Measurements from ENCODE around the gene BICDL2.

The BICDL2 gene

GRCh38 chr16:3051009-3051408 lies 14.3 kb upstream of the BICDL2 start (continued):
- TF ChIP-seq ZSCAN4 (tag by site-specific recombination; IDR thresholded peaks at IDR 0.05) (peak; percentile 89), YY1 (tag by site-specific recombination; IDR thresholded peaks at IDR 0.05) (no peak), ZNF157 (tag by site-specific recombination; IDR thresholded peaks at IDR 0.05) (0 out of 2 replicates have a peak, but pooled peaks have one; percentile 15), ZNF658 (tag by site-specific recombination; IDR thresholded peaks at IDR 0.05) (no peak), BCL6B (tag by site-specific recombination; IDR thresholded peaks at IDR 0.05) (no peak), EGR2 (tag by site-specific recombination; IDR thresholded peaks at IDR 0.05; ENCODE audit: low read depth) (peak; percentile 87), KLF9 (tag by site-specific recombination; IDR thresholded peaks at IDR 0.05; ENCODE audit: low read depth) (no peak)
- TF ChIP-seq, protein P1, sequence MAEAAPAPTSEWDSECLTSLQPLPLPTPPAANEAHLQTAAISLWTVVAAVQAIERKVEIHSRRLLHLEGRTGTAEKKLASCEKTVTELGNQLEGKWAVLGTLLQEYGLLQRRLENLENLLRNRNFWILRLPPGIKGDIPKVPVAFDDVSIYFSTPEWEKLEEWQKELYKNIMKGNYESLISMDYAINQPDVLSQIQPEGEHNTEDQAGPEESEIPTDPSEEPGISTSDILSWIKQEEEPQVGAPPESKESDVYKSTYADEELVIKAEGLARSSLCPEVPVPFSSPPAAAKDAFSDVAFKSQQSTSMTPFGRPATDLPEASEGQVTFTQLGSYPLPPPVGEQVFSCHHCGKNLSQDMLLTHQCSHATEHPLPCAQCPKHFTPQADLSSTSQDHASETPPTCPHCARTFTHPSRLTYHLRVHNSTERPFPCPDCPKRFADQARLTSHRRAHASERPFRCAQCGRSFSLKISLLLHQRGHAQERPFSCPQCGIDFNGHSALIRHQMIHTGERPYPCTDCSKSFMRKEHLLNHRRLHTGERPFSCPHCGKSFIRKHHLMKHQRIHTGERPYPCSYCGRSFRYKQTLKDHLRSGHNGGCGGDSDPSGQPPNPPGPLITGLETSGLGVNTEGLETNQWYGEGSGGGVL (tag by site-specific recombination; IDR thresholded peaks at IDR 0.05): peak; percentile 46; the same call in 1 of the 2 replicates

GRCh38 chr16:3050487-3050886 lies 13.7 kb upstream of the BICDL2 start:
- Histone ChIP-seq H3K27ac (ENCODE audit: extremely low read depth, low read depth, low read length) (no peak overlapping the region), H3K9me3 (ENCODE audit: control insufficient read depth, insufficient read depth, low read depth, low read length) (no peaks in the 10 kb centered on the region), H3K36me3 (ENCODE audit: control insufficient read depth in 2 of 2, insufficient read depth in 1 of 2, low read length in 2 of 2) (peaks cover 0 to 15% of the 10 kb centered on the region in 2 experiments; a peak in 1 of 3 replicates), H3K4me1 (ENCODE audit: control insufficient read depth, insufficient read depth, low read length) (no peaks in the 10 kb centered on the region), H3K4me3 (ENCODE audit: low read depth, low read length) (no peak overlapping the region)
- ChIA-PET CTCF (interaction anchor here (1.2 to 2.5 kb wide), 4 partner anchors 8 to 32 kb away, joined by 3 to 10 read pairs (median 5); no protein-coding TSS in a partner anchor), POLR2A (interaction anchor here (1.1 kb wide), 1 partner anchor 8 kb away, joined by 3 read pairs; no protein-coding TSS in a partner anchor)
- TF ChIP-seq KLF7 (tag by site-specific recombination; IDR thresholded peaks at IDR 0.05; ENCODE audit: borderline replicate concordance) (no peak), ZNF404 (tag by site-specific recombination; IDR thresholded peaks at IDR 0.05) (no peak), MZF1 (tag by site-specific recombination; IDR thresholded peaks at IDR 0.05; ENCODE audit: borderline replicate concordance) (no peak), ZEB2 (tag by site-specific recombination; IDR thresholded peaks at IDR 0.05) (no peak), ZNF221 (tag by site-specific recombination; IDR thresholded peaks at IDR 0.05; ENCODE audit: borderline replicate concordance) (no peak), ZNF121 (tag by site-specific recombination; IDR thresholded peaks at IDR 0.05) (no peak), ZNF530 (tag by site-specific recombination; IDR thresholded peaks at IDR 0.05; ENCODE audit: low read depth) (no peak), ZNF670 (tag by site-specific recombination; IDR thresholded peaks at IDR 0.05; ENCODE audit: low read depth) (no peak), ZNF184 (tag by site-specific recombination; IDR thresholded peaks at IDR 0.05) (no peak), ZNF24 (tag by site-specific recombination; IDR thresholded peaks at IDR 0.05) (no peak), ZNF133 (tag by site-specific recombination; IDR thresholded peaks at IDR 0.05) (no peak), ZNF701 (tag by site-specific recombination; IDR thresholded peaks at IDR 0.05) (no peak), ZNF521 (tag by site-specific recombination; IDR thresholded peaks at IDR 0.05) (no peak), PRDM1 (tag by site-specific recombination; IDR thresholded peaks at IDR 0.05) (no peak), TCF7L2 (IDR thresholded peaks at IDR 0.05; ENCODE audit: borderline replicate concordance, low read depth, low read length) (no peak), ZNF501 (tag by site-specific recombination; IDR thresholded peaks at IDR 0.05) (no peak), ZNF174 (tag by site-specific recombination; IDR thresholded peaks at IDR 0.05) (no peak), ZNF416 (tag by site-specific recombination; IDR thresholded peaks at IDR 0.05) (no peak)
- TF ChIP-seq, protein P1 (tag by site-specific recombination; IDR thresholded peaks at IDR 0.05): no peak

Measured in HEK293 (cell line).